NCI-H2107 treated with DMSO at 0.1 percent for 48 hours (cell line): Measurements from ENCODE around the gene PNCK.

Experiments used
- DNase-seq: peaks from one replicate; lab custom pipeline; 2025; ENCODE audit not compliant: unreplicated experiment; lab: John Stamatoyannopoulos, UW

Gene PNCK

GRCh38 chrX:153662266-153662665 lies 11.3 kb downstream of the PNCK start:
- no peak for DNase-seq

- DNase-seq: no peak
Measured at GRCh38 chrX:153659268-153659667, 14.3 kb downstream of the PNCK start.

DNA sequence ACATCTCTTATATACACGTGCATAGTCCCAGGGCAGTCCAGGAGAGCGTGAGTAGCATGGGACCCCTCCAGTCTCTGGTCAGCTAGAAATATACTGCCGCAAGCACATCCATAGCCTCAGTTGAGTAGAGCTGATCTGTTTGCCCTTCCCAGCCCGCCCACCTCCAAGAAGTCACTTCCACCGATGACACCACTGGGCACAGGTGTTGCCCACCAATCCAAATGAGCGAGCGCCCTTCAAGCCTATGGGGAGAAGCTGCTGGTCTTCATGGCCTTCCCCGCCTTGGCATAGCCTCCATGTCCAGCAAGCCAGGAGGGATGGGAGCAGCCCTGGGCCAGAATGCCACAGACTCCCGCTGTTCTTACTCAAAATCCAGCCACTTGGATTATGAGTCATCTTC lies 16.5 kb downstream of the PNCK start:
- DNase-seq: no peak

DNA sequence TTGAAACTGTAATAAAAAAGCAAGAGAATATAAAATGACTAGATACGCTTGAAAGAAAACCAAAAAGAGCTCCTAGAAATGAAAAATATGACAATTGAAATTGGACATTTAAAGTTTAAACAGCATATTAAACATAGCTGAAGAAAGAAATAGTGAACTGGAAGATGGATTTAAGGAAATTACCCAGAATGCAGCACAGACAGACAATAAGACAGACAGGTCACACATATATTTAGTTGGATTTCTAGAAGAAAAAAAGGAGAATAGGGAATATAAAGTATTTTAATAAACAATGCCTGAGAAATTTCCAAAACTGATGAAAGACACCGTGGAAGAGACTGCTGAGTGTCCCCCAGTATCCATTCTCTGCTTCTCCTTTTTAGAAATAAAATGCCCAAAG lies 20.1 kb downstream of the PNCK start:
- no peak for DNase-seq

GRCh38 chrX:153651540-153652079 lies 22.0 kb downstream of the PNCK start:
- DNase-seq: no peak

- no peak for DNase-seq
Measured at GRCh38 chrX:153650959-153651358, 22.7 kb downstream of the PNCK start.

DNA sequence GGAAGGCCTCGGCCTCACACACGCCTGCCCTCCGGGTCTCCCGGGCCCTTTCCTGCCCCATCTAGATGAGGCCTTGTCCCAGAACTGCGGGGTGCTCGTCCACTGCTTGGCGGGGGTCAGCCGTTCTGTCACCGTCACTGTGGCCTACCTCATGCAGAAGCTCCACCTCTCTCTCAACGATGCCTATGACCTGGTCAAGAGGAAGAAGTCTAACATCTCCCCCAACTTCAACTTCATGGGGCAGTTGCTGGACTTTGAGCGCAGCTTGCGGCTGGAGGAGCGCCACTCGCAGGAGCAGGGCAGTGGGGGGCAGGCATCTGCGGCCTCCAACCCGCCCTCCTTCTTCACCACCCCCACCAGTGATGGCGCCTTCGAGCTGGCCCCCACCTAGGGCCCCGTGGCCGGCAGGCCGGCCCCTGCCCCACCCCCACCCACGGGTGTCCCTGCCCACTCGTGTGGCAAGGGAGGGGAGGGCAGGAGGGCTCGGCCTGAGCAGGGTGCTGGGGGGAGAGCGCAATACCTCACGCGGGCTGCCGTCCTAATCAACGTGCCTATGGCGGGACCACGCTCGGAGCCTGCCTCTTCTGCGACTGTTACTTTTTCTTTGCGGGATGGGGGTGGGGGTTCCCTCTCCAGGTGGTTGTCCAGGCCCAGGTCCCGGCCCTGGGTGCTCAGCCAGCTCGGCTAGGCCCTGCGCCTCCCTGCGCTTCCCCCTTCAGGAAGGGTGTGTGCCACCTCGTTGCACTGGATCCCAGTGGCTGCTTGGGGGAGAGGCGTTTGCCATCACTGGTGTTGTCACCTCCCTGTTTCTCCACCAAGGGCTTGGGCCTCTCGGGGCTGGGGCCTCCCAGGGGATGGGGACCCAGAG lies 23.5 kb downstream of the PNCK start:
- no peak for DNase-seq

DNA sequence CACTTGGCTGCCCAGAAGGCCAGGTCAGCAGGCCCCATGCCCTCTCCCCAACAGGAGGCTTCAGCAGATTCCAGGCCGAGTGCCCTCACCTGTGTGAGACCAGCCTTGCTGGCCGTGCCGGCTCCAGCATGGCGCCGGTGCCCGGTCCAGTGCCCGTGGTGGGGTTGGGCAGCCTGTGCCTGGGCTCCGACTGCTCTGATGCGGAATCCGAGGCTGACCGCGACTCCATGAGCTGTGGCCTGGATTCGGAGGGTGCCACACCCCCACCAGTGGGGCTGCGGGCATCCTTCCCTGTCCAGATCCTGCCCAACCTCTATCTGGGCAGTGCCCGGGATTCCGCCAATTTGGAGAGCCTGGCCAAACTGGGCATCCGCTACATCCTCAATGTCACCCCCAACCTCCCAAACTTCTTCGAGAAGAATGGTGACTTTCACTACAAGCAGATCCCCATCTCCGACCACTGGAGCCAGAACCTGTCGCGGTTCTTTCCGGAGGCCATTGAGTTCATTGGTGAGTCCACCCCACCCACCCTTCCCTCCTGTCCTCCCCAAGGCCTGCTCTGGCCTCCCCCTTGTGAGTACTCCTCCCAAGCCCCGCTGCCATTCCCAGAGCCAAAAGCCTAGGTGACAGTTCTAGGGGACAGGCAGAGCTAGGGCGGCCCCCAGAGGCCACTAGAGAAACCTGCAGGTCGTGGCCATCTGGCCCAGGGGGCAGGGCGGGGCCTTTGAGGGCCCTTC lies 24.3 kb downstream of the PNCK start:
- peak; percentile 29 for DNase-seq

GRCh38 chrX:153648358-153649177 lies 25.0 kb downstream of the PNCK start:
- no peak for DNase-seq

DNA sequence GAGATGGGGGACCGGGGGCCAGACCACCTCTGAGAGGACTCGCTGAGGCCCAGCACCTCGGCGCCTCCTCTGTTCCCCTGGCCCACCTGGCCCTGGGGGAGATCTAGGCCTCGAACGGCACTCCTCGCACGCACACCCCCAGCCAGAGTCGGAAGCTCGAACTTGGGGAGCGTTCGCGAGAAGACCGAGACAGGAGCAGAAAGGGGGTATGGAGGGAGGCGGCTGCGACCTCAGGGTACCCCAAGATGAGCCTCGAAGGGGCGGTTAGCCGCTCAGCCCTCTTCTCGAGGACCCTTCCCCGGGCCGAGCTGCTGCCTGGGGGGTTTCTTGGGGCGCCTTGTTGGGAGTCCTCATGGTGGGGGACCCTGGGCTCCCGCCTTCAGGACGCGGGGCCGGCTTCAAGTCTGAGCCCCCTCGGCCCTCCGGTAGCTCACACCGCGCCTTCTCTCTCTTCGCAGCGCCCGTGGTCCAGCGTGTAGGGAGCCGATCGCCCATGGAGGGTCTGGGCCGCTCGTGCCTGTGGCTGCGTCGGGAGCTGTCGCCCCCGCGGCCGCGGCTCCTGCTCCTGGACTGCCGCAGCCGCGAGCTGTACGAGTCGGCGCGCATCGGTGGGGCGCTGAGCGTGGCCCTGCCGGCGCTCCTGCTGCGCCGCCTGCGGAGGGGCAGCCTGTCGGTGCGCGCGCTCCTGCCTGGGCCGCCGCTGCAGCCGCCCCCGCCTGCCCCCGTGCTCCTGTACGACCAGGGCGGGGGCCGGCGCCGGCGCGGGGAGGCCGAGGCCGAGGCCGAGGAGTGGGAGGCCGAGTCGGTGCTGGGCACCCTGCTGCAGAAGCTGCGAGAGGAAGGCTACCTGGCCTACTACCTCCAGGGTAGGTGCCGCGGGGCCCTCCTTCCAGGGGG lies 25.9 kb downstream of the PNCK start:
- no peak for DNase-seq

DNA sequence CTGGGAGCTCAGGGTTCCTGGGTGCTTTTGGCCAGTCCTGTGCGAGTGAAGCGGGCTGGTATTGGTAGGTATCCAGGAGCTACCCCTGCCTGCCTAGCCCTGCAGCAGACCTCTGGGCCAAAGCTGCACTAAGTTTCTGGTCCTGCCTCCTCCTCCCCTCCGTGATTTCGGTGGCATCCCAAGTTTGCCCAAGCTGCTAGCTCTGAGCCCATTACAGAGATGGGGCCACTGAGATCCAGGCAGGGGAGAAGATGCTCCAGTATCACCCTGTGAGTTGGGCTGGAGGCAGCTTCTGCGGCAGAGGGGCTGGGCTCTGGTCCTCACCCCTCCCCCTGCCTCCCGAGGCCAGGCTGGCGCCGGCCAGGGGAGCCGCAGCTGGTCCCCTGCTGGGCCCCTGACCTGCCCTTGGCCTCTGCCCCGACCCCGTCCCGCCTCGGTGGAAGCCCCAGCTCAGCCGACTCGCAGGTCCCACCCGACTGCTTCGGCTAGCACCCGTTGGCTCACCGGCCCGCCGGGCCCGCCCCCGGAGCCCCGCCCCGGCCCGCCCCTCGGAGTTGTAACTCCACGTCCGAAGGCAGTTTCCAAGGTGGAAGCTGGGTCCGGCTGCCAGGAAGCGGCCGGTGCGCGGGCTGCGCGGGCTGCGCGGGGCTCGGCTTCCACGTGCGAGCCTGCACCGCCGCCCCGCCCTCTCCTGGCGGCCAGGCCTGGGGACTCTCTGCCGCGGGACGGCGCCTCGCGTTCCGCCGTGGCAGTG lies 26.8 kb downstream of the PNCK start, which contains the start of gene DUSP9:
DUSP9 (plus strand) TSS at position 584 of the 754 bp plus-strand sequence. CDS start 751 bp downstream, outside the sequence.
- no peak for DNase-seq

GRCh38 chrX:153645921-153646488 lies 27.6 kb downstream of the PNCK start:
- no peak for DNase-seq

DNA sequence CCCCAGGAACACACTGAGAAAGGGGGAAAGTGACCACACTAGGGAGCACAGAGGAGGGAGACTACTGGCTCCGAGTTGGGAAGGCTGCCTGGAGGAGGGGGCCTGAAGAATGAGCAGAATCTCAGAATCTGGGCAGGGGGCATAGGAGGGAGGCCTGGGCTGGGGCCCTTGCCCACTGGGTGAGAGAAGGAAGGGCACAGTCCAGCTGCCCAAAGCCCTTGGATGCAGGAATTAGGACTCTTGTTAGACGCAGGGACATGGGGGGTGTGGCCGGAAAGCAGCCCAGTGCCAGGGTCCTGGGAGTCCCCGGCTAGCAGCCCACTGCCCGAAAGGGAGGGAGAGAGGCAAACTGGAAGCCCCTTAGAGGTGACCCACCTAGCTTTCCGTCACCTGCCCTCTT lies 28.5 kb downstream of the PNCK start:
- no peak for DNase-seq

- no peak for DNase-seq
Measured at GRCh38 chrX:153644356-153645125, 29.1 kb downstream of the PNCK start.

DNA sequence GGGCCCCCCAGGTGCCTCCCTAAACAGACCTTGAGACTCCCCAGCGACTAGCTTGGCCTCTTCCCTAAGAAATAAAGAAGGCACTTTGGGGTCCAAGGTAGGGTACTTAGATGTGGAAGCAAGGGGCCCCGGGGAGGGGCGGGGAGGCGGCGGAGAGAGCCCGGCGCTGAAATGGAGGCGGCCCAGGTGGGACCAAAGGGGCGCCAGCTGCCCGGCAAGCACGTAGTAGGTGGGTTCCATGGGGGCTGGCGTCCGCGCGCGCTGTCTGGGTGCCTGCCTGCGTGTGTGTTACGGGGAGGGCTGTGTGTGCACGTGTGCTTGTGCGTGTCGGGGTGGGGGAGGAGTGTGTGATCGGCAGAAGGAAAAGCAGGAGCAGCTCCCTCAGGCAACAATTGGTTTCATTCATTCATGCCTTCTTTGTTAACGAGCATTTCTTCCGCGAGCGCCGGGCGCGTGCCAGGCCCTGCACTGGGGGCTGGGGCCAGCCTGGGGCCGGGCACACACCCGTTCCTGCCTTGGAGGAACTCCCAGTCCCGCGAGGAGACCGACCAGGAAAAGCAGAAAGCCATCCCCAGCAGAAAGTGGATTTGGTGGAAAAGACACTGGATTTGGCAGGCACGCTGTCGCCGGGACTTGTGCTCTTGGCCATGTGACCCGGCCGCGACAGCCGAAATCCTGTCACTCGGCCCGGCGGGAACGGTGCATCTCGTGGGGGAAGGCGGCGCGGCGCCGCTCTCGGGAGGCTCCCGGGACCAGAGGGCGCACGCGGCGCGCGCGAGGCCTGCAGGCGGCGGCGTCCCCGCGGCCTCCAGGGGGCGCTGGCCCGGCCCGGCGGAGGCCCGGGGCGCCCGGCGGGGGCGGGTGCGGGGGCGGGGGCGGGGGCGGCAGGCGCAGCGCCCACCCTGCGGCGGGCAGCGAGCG lies 29.9 kb downstream of the PNCK start:
- no peak for DNase-seq

DNA sequence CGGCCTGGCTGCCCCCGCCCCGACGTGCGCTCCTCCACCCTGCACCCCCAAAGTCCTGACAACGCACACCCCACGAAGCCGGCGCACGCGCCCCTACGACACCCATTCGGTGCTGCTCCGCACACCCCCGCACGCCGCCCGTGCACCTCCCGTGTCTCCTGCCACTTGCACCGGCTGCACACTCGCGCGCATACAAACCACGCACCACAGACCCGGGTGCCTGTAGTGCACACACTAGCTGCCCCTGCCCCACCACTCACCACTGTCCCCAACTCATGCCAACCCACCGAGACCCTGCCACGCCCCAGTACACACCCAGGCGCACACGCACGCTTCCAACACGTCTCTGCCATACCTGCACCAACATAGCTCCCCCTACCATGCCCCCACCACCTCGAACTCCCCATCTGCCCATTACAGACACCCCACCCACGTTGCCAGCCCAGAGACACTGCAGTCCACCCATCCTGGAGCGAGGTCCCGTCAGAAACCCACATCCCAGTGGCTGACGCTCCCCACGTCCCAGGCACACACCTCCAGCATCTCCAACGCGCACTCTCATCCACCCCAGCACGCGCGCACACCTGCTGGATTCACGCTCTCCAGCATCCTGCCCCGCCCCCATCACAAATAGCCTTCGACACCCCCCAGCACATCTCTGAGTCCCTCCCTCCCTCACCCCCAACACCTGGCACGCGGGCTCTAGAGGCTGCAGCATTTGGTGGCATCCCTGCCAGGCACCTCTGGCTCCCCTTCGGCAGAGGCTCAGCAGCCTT lies 30.8 kb downstream of the PNCK start:
- no peak for DNase-seq
